ENCODE results near the gene CACNA1E. TPM values are rescaled to one million over a fixed set of nuclear protein-coding genes. Genes with fewer than 3 reads are reported as not detected.
"Not testable (repeated sequence)": the region's sequence is repeated elsewhere in the genome, so short reads cannot be mapped to it uniquely, and the experiment has no call there.

Gene CACNA1E
- total and polyA plus RNA-seq, 2 of the 4 experiments (the other 2 are of a cell fraction) = not detected

- no peak overlapping the region for H3K56ac ChIP-seq (ENCODE audit: extremely low read depth, insufficient read depth, low read length)
- H3K14ac ChIP-seq (replicated peaks; ENCODE audit: low read depth, low read length) = no peak overlapping the region
- no peak overlapping the region for H2BK120ac ChIP-seq (ENCODE audit: low read depth, low read length)
- H3K36me3 ChIP-seq (ENCODE audit: control insufficient read depth, insufficient read depth, low read length) = no peaks in the 10 kb centered on the region
- no CpG with 5 or more reads among the region's 1 CpG for WGBS, 2 experiments (ENCODE audit: extremely low coverage in 2 of 2, insufficient read length in 1 of 2)
- BruUV-seq (replicated peaks) = no TSS peak
- H3K9me3 ChIP-seq (ENCODE audit: control insufficient read depth, insufficient read depth, low read length) = no peaks in the 10 kb centered on the region
- intact Hi-C loops (cut with micrococcal nuclease) (no loop called here), in situ Hi-C loops (cut with MboI; ENCODE audit: low sequenced_read_pairs) (no loop called here), dilution Hi-C loops (cut with HindIII; ENCODE audit: low sequenced_read_pairs, unreplicated experiment) (no loop called here)
- TF ChIP-seq RAD21 (IDR thresholded peaks at IDR 0.05; ENCODE audit: low read length) = no peak
- no peaks in the 10 kb centered on the region for H3K4me1 ChIP-seq (ENCODE audit: control insufficient read depth, insufficient read depth, low read length)
- no peak overlapping the region for H2BK15ac ChIP-seq (ENCODE audit: low read depth, low read length)
- H4K8ac ChIP-seq (ENCODE audit: low read depth in 2 of 2, low read length in 2 of 2) = no peak overlapping the region
- no peak overlapping the region for H3K4me2 ChIP-seq (ENCODE audit: low read depth, low read length)
- no peak overlapping the region for H2AK9ac ChIP-seq (replicated peaks; ENCODE audit: low read depth, low read length, poor library complexity)
- H2AK5ac ChIP-seq (ENCODE audit: low read depth, low read length) = no peak overlapping the region
- CTCF ChIA-PET = no interaction called here
- H3K9ac ChIP-seq (ENCODE audit: low read depth, low read length) = no peak overlapping the region
- no peak overlapping the region for H2BK20ac ChIP-seq (ENCODE audit: low read depth, low read length)
- H3K18ac ChIP-seq (ENCODE audit: low read depth, low read length) = no peak overlapping the region
- H4K20me1 ChIP-seq (ENCODE audit: insufficient read depth, low read length) = no peaks in the 10 kb centered on the region
- H3K4me3 ChIP-seq (ENCODE audit: insufficient read depth, low read depth, low read length) = no peak overlapping the region
- H3K79me1 ChIP-seq (ENCODE audit: low read depth in 1 of 2, low read length in 2 of 2) = no peaks in the 10 kb centered on the region
- H2AFZ ChIP-seq (replicated peaks; ENCODE audit: low read length, poor library complexity) = no peak overlapping the region
- DNase-seq = no peak
- no peak overlapping the region for H3K4ac ChIP-seq (ENCODE audit: low read depth, low read length)
- ATAC-seq (ENCODE audit: low read depth) = no peak
- H3K23ac ChIP-seq (ENCODE audit: low read depth, low read length) = no peak overlapping the region
- H3K27ac ChIP-seq (ENCODE audit: insufficient read depth, low read length) = no peak overlapping the region
- H4K5ac ChIP-seq (ENCODE audit: low read depth, low read length) = no peak overlapping the region
- H3K27me3 ChIP-seq (ENCODE audit: control insufficient read depth, insufficient read depth, low read length) = no peaks in the 10 kb centered on the region
- H4K91ac ChIP-seq (ENCODE audit: insufficient read depth, low read depth, low read length) = no peak overlapping the region
- H2BK5ac ChIP-seq (ENCODE audit: low read depth, low read length, poor library complexity, severe bottlenecking) = no peak overlapping the region
- POLR2A ChIA-PET (ENCODE audit: unreplicated experiment) = no interaction called here
- no peaks in the 10 kb centered on the region for H3K9me1 ChIP-seq (ENCODE audit: insufficient read depth, low read length)
Measured at GRCh38 chr1:181525104-181525721, 41.9 kb downstream of the CACNA1E start.

GRCh38 chr1:181528241-181528640 is 44.9 kb downstream of the CACNA1E start:
- H3K79me1 ChIP-seq (ENCODE audit: low read depth in 1 of 2, low read length in 2 of 2); H3K18ac ChIP-seq (ENCODE audit: low read depth, low read length); DNase-seq; ATAC-seq (ENCODE audit: low read depth); H4K8ac ChIP-seq (ENCODE audit: low read depth in 2 of 2, low read length in 2 of 2); H3K4ac ChIP-seq (ENCODE audit: low read depth, low read length); H3K27me3 ChIP-seq (ENCODE audit: control insufficient read depth, insufficient read depth, low read length); H3K23ac ChIP-seq (ENCODE audit: low read depth, low read length); H3K56ac ChIP-seq (ENCODE audit: extremely low read depth, insufficient read depth, low read length); H4K5ac ChIP-seq (ENCODE audit: low read depth, low read length); H4K20me1 ChIP-seq (ENCODE audit: insufficient read depth, low read length); POLR2A ChIA-PET (ENCODE audit: unreplicated experiment); H3K4me2 ChIP-seq (ENCODE audit: low read depth, low read length); H4K91ac ChIP-seq (ENCODE audit: insufficient read depth, low read depth, low read length); H3K36me3 ChIP-seq (ENCODE audit: control insufficient read depth, insufficient read depth, low read length); H3K27ac ChIP-seq (ENCODE audit: insufficient read depth, low read length); BruUV-seq (replicated peaks); H2AFZ ChIP-seq (replicated peaks; ENCODE audit: low read length, poor library complexity); H3K9me3 ChIP-seq (ENCODE audit: control insufficient read depth, insufficient read depth, low read length); H3K4me1 ChIP-seq (ENCODE audit: control insufficient read depth, insufficient read depth, low read length); H2AK9ac ChIP-seq (replicated peaks; ENCODE audit: low read depth, low read length, poor library complexity); CTCF ChIA-PET; H2BK120ac ChIP-seq (ENCODE audit: low read depth, low read length); H2AK5ac ChIP-seq (ENCODE audit: low read depth, low read length); H2BK20ac ChIP-seq (ENCODE audit: low read depth, low read length); H3K9ac ChIP-seq (ENCODE audit: low read depth, low read length); H3K9me1 ChIP-seq (ENCODE audit: insufficient read depth, low read length); H3K14ac ChIP-seq (replicated peaks; ENCODE audit: low read depth, low read length); H3K4me3 ChIP-seq (ENCODE audit: insufficient read depth, low read depth, low read length); H2BK15ac ChIP-seq (ENCODE audit: low read depth, low read length); H2BK5ac ChIP-seq (ENCODE audit: low read depth, low read length, poor library complexity, severe bottlenecking); dilution Hi-C loops (cut with HindIII; ENCODE audit: low sequenced_read_pairs, unreplicated experiment); in situ Hi-C loops (cut with MboI; ENCODE audit: low sequenced_read_pairs); intact Hi-C loops (cut with micrococcal nuclease): not testable (repeated sequence)

Measured in IMR-90 (cell line).